Tibial nerve (tissue), 4 donors: Measurements from ENCODE around the gene DNAH14.

Source experiments
- CTCF ChIP-seq, 5 experiments: fragments of 200-600 bp in 3 of 5; fragments of 450-650 bp in 2 of 5; sonication (generic) in 3 of 5; IDR thresholded peaks; one replicate each; pipeline ENCODE4 v1.5.1; 2016 to 2019; ENCODE audit warnings: antibody characterized with exemption in 5 of 5, mild to moderate bottlenecking in 3 of 5, moderate library complexity in 2 of 5
- EP300 ChIP-seq, 2 donors: sonication (generic); formaldehyde crosslinking; IDR thresholded peaks; one replicate each; pipeline ENCODE4 v1.6.1; 2017; ENCODE audit warnings: antibody characterized with exemption in 2 of 2, mild to moderate bottlenecking in 1 of 2

- no peak for TF ChIP-seq CTCF (IDR thresholded peaks at IDR 0.05)
- no peak for TF ChIP-seq EP300 (IDR thresholded peaks at IDR 0.05)
These were observed 505.6 kb downstream of the DNAH14 start for GRCh38 chr1:225435076-225435475.
